ENCODE data around the gene STXBP5.
"Not testable (repeated sequence)": the region's sequence is repeated elsewhere in the genome, so short reads cannot be mapped to it uniquely, and the experiment has no call there.

The STXBP5 gene

GRCh38 chr6:147251072-147251471 is 46.9 kb downstream of the STXBP5 start:
- DNase-seq = no peak

- not testable (repeated sequence) for DNase-seq
These were observed 50.8 kb downstream of the STXBP5 start for GRCh38 chr6:147254929-147255473.

GRCh38 chr6:147255948-147256674 is 51.9 kb downstream of the STXBP5 start:
- no peak for DNase-seq

- DNase-seq = no peak
These were observed 53.5 kb downstream of the STXBP5 start for GRCh38 chr6:147257760-147258159.

- DNase-seq = no peak
These were observed 55.9 kb downstream of the STXBP5 start for GRCh38 chr6:147260091-147260490.

- no peak for DNase-seq
These were observed 58.7 kb downstream of the STXBP5 start for GRCh38 chr6:147262946-147263345.

GRCh38 chr6:147266821-147267220 is 62.6 kb downstream of the STXBP5 start:
- no peak for DNase-seq

- DNase-seq = no peak
These were observed 63.4 kb downstream of the STXBP5 start for GRCh38 chr6:147267658-147268057.

- DNase-seq = peak in 1 of 2 donors; percentile 5
These were observed 64.0 kb downstream of the STXBP5 start for GRCh38 chr6:147268254-147268653.

- DNase-seq = no peak
These were observed 69.8 kb downstream of the STXBP5 start for GRCh38 chr6:147274012-147274411.

- DNase-seq = no peak
These were observed 70.6 kb downstream of the STXBP5 start for GRCh38 chr6:147274776-147275175.

- no peak for DNase-seq
These were observed 74.7 kb downstream of the STXBP5 start for GRCh38 chr6:147278891-147279290.

- DNase-seq = peak; percentile 12 to 26
These were observed 75.2 kb downstream of the STXBP5 start for GRCh38 chr6:147279427-147279826.

- no peak for DNase-seq
These were observed 77.8 kb downstream of the STXBP5 start for GRCh38 chr6:147281895-147282565.

GRCh38 chr6:147282566-147282959 is 78.3 kb downstream of the STXBP5 start:
- DNase-seq = no peak

GRCh38 chr6:147283460-147283859 is 79.2 kb downstream of the STXBP5 start:
- no peak for DNase-seq

GRCh38 chr6:147285087-147285855 is 81.1 kb downstream of the STXBP5 start:
- DNase-seq = peak; percentile 25 to 55

GRCh38 chr6:147287869-147288271 is 83.7 kb downstream of the STXBP5 start:
- no peak for DNase-seq

GRCh38 chr6:147297124-147297523 is 92.9 kb downstream of the STXBP5 start:
- DNase-seq = no peak

GRCh38 chr6:147297663-147298316 is 93.6 kb downstream of the STXBP5 start:
- no peak for DNase-seq

GRCh38 chr6:147298461-147298860 is 94.2 kb downstream of the STXBP5 start:
- DNase-seq = no peak

GRCh38 chr6:147299035-147299434 is 94.8 kb downstream of the STXBP5 start:
- no peak for DNase-seq

- peak in 1 of 2 donors; percentile 30 for DNase-seq
These were observed 96.9 kb downstream of the STXBP5 start for GRCh38 chr6:147301070-147301469.

Data from inflammatory macrophage treated with lipopolysaccharide for 1 hour (primary cell).